ENCODE measurements around the gene ADAM23.

GRCh38 chr2:206463685-206464084, 20.4 kb downstream of the ADAM23 start:
- TF ChIP-seq CTCF (IDR thresholded peaks at IDR 0.05) (no peak), EP300 (IDR thresholded peaks at IDR 0.05) (no peak), POLR2A (IDR thresholded peaks at IDR 0.05) (no peak)

Data from ovary (tissue), 3 donors.